Pons (tissue), 1 donor: Measurements from ENCODE around the gene DAPK1.

ENCODE experiments used
- DNase-seq: peaks from one replicate; pipeline ENCODE4 v3.0.0-alpha.2; 2016; ENCODE audit warnings: low spot score

The DAPK1 gene

DNA sequence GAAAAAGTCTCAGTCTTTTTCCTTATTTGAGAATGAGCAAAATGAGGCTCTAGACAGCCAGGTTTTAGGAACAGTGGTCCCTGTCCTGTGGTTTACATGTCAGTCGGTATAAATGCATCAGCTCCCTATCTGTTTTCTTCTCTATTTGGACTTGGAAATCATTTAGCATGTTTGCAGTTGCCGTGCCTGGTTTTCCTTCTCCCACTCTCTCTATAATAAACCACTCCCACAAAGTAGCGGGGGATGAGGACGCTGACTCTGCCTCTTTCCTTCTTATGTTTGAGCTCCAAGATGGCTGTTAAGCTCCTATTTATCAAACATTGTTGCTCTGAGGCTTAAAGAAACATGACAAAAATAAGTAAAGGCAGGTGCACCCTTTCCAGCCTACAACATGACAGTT, 171.1 kb downstream of the DAPK1 start:
- no peak for DNase-seq

DNA sequence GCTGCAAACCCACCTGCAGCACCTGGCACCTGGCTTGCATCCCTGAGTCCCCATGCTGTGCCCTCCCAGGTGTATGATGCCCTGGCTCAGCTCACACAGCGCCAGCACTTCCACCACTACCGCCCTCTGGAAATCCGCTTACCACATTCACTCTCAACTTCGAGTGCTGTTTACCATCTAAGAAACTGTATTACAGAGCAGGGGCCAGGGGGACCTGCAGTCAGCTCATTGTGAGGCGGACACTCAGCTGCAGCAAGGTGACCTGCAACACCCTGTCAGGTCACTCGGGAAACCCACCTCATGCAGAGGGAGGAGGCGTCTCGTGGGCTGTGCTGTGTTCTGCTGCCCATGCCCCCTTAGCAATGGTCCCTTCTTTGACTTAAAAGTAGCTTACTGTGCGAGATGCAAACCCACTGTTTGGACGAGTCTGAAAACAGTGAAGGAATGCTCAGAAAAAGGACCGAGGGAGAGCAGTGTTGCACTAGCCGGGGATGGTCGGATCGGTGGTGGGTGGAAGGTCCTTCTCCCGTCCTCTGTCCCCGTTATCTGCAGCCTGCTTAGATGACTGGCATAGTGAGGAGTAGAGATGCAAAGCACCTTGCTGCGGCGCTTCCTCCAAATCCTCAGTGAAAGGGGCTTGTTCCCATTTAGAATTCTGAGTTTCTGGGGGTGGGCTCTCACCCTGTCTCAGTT, 173.1 kb downstream of the DAPK1 start:
- no peak for DNase-seq

DNA sequence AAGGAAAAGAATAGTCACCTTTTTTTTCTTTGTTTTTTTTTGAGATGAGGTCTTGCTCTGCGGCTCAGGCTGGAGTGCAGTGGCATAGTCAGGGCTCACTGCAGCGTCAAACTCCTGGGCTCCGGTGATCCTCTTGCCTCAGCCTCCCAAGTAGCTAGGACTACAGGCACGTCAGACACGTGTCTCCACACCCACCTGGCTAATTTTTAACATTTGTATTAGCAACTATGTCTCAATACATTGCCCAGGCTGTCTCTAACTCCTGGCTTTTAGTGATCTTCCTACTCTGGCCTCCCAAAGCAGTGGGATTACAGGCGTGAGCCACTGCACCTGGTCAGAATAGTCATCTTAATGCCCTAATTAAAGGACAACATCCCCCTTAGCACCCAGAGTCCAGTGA, 173.8 kb downstream of the DAPK1 start:
- DNase-seq, result no peak

DNA sequence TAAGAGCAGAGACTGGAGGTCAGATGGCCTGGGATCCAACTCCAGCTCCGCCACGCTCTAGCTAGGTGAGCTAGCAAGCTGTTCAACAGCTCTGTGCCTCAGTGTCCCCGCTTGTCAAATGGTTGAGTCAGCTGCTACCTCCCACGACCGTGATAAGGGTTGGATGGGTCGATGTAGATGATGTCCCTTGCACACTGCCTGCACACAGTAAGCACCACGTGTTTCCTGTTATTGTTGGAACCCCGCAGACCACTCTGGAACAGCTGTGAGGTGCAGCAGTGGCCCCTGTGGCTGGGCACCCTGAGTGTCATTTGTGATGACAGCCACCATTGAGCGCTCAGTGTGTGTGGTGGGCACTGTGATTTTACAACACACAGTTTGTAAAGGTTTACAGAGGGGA, 174.3 kb downstream of the DAPK1 start:
- no peak for DNase-seq

DNA sequence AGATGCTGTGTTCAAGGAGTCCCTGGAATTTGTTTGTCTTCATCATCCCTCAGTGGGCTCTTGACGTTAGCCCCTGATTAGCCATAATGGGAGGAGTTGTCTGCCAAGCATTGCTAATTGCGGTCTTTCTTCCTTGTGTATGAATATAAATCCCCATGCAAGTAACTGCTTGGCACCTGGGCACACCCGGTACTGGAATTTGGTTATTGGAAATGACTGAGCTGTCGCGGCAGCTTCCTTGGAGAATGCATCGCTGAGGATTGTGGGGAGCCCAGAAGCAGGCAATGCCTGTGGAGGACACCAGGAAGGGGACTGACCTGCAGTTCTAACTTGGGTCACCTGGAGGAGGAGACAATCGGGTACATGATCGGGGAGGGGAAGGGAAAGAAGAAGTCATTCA, 174.9 kb downstream of the DAPK1 start:
- no peak for DNase-seq

DNA sequence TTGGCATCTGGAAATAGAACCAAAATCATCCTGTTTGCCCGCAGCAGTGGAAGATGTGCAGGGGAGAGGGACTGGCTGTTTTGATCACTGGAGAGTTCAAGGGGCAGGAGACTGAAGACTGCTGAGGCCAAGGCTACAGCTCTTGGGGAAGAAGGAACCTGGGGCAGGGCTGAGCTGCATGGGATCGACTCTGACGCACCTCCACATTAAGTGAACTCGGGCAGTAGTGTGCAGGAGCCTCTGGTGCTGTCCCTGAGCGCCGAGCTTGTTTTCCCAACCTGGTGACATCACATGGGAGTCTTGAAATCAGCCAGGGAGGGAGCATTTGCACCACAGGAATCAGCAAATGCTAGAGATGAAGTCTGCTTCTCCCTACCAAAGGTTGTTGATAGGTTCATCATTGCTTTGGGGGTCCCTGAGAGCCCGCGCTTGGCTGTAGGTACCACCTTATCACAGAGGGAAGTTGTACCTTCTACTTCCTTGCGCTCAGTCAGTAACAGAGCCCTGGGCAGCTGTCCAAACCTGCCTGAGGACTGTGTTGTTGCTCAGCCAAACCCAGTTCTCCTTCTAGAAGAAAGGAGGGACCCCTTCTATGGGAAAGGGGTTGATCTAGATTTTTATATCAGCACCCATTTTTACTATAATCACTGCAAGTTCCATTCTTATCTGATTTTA, 175.9 kb downstream of the DAPK1 start:
- DNase-seq, result no peak

DNA sequence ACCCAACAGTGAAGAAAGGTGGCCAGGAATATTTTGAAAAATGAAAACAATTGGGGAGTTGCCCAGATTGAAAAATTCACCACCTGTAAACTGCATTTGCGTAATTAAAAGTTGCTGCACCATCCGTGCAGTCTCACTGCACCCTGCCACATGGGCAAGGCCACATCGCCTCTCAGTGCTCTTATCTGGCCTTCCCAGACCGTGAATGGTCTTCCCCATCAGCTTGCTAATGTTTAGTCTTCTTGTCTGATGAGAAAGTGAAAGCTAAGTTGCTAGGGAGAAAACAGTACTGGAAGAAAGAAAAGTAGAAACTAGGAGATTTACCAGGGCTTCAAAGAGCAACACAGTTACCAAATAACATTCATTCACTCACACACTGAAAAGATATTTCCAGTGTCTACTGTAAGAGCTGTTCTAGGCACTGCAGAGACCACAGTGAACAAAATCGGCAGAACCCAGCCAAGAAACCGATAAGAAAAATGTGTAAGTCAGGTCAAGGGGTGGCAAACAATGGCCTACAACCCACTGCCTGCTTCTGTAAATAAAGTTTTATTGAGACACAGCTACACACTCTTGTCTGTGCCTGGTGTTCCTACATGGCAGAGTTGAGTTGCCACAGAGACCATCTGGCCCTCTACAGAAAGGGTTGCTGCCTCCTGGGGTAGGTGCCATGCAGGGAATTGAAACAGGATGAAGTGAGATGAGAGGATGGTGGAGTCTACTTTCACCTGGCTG, 177.1 kb downstream of the DAPK1 start:
- DNase-seq, result no peak

DNA sequence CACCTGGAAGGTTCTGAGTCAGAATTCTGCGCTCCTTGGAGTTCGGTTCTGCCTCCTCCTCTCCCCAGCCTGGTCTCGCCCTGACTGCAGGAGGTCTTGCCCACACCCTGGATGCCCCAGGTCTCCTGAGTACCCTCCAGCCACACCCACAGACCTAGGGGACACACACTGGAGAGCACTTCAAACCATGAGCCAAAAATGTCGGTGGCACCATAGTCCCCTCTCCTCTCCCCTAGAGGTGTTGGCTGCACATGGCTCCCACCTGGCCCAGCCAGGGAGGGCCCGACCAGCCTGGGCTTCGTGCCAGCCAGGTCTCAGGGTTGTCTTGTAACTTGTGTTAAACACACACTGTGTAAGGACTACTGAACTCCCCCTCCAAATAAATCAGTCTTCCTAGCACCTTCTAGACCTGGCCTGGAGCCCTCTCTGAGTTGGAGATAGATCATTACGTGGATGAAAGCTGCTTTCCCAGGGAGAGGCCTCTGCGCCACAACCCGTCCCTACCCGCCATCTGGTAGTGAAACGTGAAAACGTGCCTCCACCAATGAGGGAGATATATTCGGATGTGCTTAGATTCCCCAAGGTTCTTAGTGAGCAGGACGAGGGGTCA, 178.3 kb downstream of the DAPK1 start:
- no peak for DNase-seq

DNA sequence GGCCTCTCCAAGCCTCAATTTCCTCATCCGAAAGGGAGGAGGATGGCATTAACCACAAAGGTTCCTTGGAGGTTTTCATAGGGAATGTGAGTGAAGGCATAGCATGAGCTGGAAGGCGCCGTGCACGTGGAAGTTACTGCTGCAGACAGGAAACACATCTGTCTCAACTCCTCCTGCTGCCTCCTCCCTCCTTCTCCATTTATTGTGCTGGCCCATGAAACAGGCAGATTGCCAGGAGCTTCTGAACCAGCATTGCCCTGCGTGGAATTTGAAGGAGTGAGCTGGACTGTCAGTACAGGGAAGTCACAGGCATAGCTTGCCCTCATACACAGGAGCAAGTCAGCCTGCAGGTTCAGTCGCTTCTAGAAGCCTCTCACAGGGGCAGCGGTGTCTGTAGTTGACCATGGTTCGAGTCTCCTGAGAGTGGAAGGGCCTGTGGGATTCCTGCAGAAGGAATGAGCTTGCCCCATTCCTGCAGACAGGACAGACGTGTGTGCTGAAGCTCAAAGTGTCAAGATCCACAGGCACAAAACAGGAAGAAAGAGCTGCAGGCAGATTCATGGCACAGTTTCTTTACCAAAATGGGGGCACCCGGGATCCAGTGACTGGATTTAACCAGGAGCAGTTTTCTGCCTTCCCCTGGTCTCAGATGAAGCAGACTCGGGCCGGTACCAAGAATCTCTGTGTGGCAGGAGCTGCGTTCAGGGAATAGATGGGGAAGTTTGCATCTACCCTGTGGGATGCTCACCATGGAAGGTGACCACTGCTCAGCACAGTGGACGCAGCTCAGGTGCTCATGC, 179.5 kb downstream of the DAPK1 start:
- peak; percentile 12 for DNase-seq

DNA sequence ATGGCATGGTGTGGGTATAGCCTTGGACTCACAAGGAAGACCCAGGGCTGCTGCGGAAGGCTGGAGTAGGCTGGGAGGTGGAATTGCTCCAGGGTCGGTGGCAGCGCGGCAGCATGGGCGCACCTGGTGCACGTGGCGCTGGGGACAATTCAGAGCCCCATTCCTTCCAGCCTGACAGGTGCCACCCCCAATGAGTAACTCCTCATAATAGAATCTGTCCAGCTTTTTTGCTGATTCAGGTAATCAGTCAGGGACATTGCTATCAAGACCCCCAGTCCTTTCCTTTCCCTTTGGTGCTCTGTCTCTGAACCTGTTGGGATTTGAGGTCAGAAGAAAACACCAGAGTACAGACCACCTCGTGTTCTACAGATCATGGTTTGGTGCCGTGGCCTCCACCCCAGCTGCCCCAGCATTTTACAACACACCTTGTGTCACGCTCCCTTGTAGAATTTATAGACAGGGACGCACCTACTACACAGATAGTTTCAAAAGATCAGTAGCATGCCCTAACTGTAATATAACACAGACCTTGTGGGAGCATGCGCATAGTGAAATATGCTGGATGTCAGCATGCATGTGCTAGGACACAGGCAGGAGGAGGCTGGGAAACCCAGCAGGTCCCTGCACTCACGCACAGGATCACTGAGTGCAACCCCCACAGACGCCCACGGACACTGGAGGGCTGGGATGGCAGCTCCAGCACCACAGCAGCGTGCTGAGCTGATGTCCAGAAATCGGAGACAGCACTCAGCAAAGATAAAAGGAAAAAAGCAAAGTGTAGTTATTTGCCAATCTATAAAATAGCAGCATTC, 180.3 kb downstream of the DAPK1 start:
- no peak for DNase-seq

DNA sequence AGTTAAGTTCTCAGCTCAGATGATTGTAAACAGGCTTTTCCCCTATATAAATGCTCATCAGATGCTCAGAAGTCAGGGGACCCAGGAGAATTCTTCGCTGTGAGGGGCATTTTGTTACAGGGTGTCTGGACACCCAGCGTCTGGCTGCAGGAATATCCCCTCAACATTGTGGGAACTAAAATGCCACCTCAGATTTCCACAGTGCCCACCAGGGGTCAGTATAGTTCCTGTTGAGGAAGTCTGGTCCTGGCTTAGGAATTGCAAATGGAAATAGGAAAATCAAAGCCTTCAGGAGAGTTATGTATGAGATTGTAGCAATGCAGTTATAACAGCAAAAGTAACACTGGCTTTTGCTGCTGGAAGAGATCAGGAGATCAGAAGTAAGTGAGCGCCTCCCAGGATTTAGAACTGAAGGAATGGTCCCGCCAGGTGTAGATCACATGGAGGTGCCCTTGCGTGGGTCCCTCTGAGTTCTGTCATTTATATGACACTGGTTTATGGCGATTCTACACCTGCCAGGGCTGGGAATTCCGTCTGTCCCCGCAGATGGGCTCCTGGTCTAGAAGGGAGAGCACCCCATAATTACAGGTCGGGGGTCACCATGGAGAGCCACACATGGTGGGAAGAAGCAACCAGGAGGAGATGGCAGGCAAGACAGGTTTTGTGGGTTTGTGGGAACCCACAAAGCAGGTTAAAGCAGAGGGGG, 181.1 kb downstream of the DAPK1 start:
- peak; percentile 77 for DNase-seq

DNA sequence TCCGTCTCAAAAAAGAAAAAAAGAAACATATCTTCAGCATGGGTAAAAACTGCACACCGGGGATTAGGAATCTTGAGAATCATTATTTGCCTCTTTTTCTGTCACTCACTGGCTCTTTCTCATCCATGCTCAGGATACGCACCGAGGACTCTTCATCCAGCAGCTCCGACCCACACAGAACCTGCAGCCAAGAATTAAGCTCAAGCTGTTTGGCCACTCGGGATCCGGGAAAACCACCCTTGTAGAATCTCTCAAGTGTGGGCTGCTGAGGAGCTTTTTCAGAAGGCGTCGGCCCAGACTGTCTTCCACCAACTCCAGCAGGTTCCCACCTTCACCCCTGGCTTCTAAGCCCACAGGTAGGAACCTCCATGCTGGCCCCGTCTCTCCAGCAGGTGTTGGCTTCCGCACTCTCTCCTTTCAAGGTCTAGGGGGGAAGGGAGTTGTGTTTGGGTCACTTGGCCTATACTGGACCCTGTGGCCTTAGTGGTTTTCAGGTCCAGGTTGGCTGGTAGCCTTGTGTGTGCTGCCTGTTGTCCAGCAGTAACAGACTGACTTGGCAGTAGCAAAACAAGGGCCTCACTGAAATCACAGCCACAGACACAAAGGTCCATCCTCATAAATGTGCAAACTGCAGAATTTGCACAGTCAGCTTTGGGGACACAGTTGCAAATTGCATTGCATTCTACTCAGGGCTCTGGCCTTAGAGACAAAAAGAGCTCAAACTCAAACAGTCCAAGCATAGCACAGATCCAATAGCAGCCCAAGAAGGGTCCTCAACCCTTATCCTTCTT, 183.8 kb downstream of the DAPK1 start:
- no peak for DNase-seq

DNA sequence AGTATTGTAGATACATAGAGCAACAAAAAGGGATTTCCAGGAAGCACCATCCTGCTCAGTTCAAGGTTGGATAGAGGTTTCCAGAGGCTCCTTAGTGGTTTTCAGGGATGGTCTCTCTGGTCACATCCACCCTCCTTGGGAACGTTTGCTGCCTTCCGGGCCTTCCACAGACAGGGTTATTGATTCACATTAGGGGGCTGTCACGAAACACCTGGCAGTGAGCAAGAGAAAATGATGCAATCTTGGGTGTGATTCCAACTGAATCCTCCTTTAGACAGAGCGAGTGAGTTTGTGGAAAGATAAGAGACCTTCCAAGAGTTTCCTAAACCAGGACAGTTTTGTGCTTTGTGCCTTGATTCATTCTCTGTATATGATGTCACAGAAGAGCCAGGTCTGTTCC, 184.4 kb downstream of the DAPK1 start:
- DNase-seq, result no peak

DNA sequence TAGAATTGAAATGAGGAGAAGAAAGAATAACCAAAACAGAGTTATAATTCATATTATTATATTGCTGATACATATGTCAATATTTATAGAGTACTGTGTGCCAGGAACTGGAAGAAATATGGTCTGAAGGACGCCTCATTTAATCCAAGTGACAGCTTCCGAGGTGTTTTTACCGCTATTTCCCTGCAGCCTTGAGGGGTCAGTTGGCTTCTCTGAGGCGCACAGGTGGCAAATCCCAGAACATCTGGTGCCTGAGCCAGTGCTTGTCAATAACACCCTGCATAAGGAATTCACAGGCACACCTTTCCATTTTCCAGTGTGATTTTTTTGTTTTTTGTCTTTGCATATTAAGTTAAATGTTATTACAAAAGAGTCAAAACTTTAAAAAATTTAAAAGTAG, 185.0 kb downstream of the DAPK1 start:
- DNase-seq, result no peak

DNA sequence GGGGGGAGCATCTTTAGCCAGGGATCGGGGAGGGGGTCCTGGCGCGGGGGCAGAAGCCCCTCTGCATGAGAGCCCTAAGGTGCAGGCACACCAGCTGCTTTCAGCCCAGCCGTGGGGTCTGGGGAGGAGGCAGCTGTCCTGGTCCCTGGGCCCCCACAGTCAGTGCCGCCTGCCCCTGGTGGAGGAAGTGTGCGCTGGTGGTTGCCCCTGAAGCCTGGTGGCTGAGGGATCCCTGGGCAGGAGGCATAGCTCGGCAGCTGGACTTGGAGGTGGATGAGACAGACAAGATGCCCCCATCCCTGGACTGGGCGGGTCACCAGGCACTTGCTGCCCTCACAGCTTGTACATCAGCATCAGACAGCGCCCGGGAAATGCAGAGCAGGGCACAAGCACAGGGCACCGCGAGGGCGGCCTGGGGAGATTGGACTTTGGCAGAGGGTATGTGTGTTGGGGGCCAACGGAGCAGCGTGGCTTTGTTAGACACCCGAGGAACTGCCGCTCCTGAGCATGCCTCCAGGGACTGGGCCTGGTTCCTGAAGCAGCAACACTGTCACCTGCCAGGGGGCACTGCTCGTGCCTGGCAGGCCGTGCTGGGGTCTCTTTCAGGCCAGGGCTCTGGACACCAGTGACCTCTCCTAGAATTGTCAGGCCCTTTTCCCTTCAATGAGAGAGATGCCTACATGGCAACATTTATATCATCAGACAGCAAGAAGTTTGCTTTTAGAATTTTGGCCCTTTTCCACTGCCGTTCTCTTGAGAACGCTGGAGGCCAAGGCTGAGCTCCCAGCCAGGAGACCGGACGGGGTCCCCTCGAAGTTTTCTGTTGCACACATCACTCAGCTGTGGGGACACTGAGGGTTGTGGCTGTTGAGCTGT, 186.3 kb downstream of the DAPK1 start:
- DNase-seq, result no peak

DNA sequence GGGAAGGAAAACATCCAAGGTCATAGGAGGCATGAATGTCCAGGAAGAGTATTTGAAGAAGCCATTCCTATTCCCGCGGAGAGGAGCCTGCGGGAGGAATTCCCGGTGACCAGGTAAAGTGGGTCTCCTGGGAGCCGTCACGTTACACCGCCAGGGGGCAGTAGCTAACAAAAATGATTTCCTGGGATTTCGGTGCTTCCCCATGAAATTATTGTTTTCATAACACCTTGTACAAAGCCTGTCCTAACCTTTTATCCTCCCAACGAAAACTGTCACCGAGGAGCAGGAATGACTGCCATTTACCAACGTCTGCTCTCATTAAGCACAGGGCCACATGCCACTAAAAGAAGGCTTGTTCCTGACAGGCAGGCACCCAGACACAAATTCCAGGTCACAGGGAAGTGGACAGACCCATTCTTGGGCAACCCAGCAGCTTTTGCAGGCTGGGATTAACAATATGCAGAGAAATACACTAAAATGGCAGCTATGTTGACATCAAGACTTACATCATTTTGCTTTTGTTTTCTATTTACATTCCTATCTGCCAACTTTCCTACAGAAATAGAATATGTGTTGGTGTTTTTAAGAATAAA, 187.1 kb downstream of the DAPK1 start:
- DNase-seq, result peak; percentile 40

DNA sequence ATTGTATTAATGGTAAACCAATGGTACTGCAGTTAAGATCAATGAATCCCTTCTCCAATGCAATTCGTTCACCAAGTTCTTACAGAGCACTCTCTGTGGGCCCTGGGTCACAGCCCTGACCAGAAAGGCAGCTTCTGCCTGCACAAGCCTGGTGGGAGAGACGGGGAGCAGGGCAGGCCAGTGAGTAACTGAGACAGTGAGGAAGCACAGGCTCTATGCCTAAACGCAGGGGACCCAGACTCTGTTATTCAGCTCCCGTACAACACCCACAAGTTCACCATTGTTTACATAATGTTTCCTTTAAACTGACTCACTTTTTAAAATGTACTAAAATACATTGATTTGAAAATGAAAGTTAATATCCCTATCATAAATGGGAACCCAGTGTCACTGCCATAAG, 187.8 kb downstream of the DAPK1 start:
- DNase-seq, result no peak

DNA sequence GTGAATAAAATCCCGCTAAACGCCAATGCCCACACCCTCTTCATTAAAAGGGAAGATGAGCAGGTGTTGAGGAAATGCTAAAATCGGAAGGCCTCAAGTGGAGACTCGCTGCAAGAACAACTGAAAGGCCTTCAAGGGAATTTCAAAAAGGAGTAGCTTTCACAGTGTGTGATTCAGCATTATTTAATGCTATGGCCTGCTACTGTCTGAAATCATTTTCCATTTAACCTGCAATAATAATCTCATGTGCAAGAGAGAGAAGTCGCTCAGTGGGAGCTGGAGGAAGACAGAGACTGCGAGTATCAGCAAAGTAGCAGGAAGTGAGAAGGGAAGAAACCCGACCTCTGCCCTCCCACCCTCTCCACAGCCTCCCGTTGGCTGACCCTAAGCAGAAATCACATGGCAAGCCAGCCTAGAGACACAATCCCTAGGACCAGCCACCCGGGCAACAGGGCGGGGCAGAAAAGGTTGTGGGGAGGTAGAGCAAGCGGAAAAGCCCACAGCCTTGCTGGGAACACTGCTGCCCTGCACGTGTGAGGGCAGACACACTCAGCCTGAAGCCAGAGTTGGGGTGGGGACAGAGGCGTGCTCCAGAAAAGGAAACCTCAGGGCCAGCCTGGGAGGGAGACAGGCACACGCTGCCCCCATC, 188.3 kb downstream of the DAPK1 start:
- peak; percentile 60 for DNase-seq
